RWPE1 (cell line): ENCODE data around the gene RASD1.

ENCODE experiments used
- CTCF ChIA-PET: fragments of 350-600 bp; sonication (Branson Sonifier 250); formaldehyde crosslinking; extraction: SDS; loops from one replicate; lab custom pipeline; 2021; lab: Yijun Ruan, JAX
- POLR2A ChIA-PET: fragments of 400-600 bp; formaldehyde crosslinking; extraction: SDS; loops from one replicate; lab custom pipeline; 2020; ENCODE audit warnings: antibody characterized with exemption; ENCODE audit not compliant: low non-redundant PET; lab: Yijun Ruan, JAX
- DNase-seq: peaks from one replicate; pipeline ENCODE4 v3.0.0; 2012; ENCODE audit warnings: low spot score
- H3K27ac ChIP-seq: fragments of 450-650 bp; 2 replicates; pipeline ENCODE4 v1.5.1; 2017
- CTCF ChIP-seq: fragments of 450-650 bp; conservative IDR thresholded peaks from 2 replicates; pipeline ENCODE4 v1.5.1; 2017; ENCODE audit warnings: low read depth, mild to moderate bottlenecking

RASD1 gene

GRCh38 chr17:17540935-17541639 is 44.9 kb upstream of the RASD1 start:
- no peak for TF ChIP-seq CTCF
- POLR2A ChIA-PET: no interaction called here
- no peak overlapping the region for H3K27ac ChIP-seq
- DNase-seq: no peak
- CTCF ChIA-PET: no interaction called here

DNA sequence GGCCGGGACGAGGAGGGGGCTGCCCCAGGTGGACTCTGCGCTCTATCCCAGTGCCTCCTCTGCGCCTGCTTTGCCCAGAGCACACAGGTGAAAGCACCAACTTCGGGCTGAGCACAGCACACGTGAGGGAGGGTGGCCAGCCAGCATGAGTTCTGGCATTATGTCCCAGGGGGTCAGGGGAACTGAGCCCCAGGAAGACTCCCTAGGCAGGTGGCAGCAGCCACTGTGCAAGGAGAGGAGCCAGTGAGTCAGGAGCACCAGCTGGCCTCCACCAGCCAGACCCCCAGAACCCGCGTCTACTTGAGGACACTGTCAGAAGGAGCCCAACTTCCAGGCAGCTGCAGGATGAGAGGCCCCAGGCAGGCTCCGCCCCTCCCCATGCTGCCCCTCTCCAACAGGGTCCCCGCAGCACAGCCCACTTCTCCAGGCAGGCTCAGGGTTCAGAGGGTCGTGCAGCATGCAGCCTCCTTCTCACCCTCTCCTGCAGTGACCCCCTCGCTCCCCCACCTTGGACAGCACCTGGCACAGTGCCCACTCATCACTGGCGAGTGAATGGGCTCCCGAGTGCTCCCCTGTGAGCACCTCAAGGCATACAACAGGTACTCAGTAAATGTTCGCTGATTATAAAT is 44.2 kb upstream of the RASD1 start:
- no peak for DNase-seq
- H3K27ac ChIP-seq: no peak overlapping the region
- POLR2A ChIA-PET: no interaction called here
- CTCF ChIA-PET: interaction anchor here (0.6 kb wide), 1 partner anchor 121 kb away, joined by 3 read pairs; no protein-coding TSS in a partner anchor
- TF ChIP-seq CTCF: no peak

GRCh38 chr17:17539591-17539990 is 43.4 kb upstream of the RASD1 start:
- ChIA-PET POLR2A (no interaction called here), CTCF (interaction anchor here (0.6 kb wide), 1 partner anchor 122 kb away, joined by 3 read pairs; no protein-coding TSS in a partner anchor)
- no peak for TF ChIP-seq CTCF
- DNase-seq: no peak
- H3K27ac ChIP-seq: no peak overlapping the region

GRCh38 chr17:17538417-17539391 is 42.5 kb upstream of the RASD1 start:
- no peak for TF ChIP-seq CTCF
- no peak overlapping the region for H3K27ac ChIP-seq
- ChIA-PET CTCF (interaction anchor here (0.6 to 0.9 kb wide), 3 partner anchors 80 to 562 kb away, joined by 3 to 6 read pairs (median 3); no protein-coding TSS in a partner anchor), POLR2A (no interaction called here)
- no peak for DNase-seq

DNA sequence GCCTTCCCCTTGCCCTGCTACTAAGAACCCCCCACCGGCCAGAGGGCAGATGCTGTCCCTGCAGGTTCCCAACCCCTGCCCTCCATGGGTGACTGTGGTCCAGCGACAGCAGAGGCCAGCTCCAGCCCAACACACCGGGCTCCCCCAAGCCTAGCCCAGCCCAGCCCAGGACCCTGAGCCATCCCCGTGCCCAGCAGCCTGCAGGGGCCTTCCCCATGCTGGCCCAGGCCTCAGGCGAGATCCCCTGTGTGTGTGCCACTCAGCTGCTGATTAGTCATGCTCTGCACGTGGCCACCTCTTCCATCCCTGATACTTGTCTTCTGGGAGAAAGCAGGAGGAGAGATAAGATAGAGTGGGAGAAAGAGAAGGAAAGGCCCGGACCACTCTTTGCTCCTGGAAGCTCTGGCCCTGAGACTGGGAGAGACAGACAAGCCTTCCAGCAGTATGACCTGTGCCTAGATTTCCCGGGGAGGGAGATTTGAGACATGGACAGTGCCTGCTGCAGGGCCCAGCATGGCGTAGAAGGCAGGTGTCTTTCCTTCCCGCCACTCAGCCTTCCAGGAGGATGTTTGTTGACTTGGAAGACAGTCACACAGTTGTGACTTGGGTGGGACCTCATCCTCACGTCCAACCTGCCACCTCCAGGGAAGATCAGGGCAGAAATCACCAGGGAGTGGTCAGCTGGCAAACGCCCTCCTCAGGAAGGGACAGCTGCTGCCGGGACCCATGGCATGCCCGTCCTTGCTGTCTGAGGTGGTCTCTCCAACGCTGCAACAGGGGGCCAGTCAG is 41.3 kb upstream of the RASD1 start:
- POLR2A ChIA-PET: no interaction called here
- no peak overlapping the region for H3K27ac ChIP-seq
- CTCF ChIA-PET: interaction anchor here (0.9 kb wide), 1 partner anchor 182 kb away, joined by 3 read pairs; no protein-coding TSS in a partner anchor
- TF ChIP-seq CTCF: no peak
- DNase-seq: no peak
